SJSA1 (cell line): Measurements from ENCODE around the gene TNFRSF25. TPM values are rescaled to one million over a fixed set of nuclear protein-coding genes. Genes with fewer than 3 reads are reported as not detected.
A peak's percentile ranks its signal among the peaks of the same experiment; 100 is the strongest.

ENCODE experiments used
- DNase-seq, 2 experiments: peaks; one replicate each; pipeline ENCODE4 v3.0.0-alpha.2; 2015 to 2020; ENCODE audit warnings: low spot score in 2 of 2, low read depth in 1 of 2
- H3K27ac ChIP-seq: fragments of 250-450 bp; sonication (Bioruptor Pico); 2 replicates; pipeline ENCODE4 v1.5.1; 2020; ENCODE audit warnings: mild to moderate bottlenecking, moderate library complexity
- H3K27me3 ChIP-seq: fragments of 250-450 bp; sonication (Bioruptor Pico); replicated peaks from 2 replicates; pipeline ENCODE4 v1.5.1; 2020; ENCODE audit warnings: mild to moderate bottlenecking, moderate library complexity
- H3K36me3 ChIP-seq: fragments of 250-450 bp; sonication (Bioruptor Pico); 2 replicates; pipeline ENCODE4 v1.5.1; 2020; ENCODE audit warnings: mild to moderate bottlenecking
- H3K4me1 ChIP-seq: fragments of 250-450 bp; sonication (Bioruptor Pico); replicated peaks from 2 replicates; pipeline ENCODE4 v1.6.1; 2021; ENCODE audit warnings: mild to moderate bottlenecking
- H3K4me3 ChIP-seq: fragments of 250-450 bp; sonication (Bioruptor Pico); 2 replicates; pipeline ENCODE4 v1.5.1; 2020; ENCODE audit warnings: mild to moderate bottlenecking
- H3K9me3 ChIP-seq: fragments of 250-450 bp; sonication (Bioruptor Pico); replicated peaks from 2 replicates; pipeline ENCODE4 v1.5.1; 2020; ENCODE audit warnings: mild to moderate bottlenecking
- total RNA-seq: library from RNA; depleted of rRNA; stranded (reverse); fragments of >200 nt; shearing (Covaris generic); gene quantifications from 2 replicates; pipeline ENCODE4 v1.2.3, GENCODE V29; 2014

The TNFRSF25 gene
- total RNA-seq, 1 experiment from 2014 or later: 0.32 TPM

DNA sequence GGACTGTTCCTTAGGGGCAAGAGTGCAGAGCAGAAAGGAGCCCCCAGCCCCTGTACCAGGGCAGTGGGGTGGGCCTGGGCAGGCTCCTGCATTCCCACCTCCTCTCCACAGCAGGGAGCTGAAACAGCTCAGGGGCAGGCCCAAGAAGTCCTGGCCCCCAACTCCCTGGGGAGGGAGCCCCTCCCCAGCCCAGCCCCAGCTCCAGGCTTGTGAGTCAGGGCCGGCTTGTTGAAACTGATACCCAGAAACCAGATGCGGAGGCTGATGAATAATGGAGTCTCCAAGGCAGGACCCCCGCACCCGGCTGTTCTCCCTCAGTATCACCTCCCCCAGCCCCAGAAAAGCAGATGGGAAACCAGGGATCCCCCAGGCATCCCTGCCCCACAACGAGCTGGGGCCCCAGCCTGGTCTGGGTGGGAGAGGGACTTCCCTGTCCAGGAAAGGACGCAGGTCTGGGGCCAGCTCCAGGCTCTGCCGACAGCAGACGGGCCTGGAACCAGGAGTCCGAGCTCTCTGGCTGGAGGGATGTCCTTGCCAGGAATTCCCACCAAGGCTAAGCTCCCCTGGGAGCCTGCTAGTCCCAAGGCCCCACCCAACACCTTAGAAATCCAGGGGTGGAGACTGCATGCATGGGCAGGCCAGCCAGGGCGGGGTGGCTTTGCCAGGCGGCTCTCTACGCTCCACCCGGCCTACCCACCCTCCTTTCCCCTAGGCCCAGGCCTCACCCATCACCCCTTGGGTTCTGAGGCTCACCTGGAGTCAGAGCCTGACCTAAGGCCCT is 22.8 kb upstream of the TNFRSF25 start:
- H3K27ac ChIP-seq: no peak overlapping the region

GRCh38 chr1:6487804-6488484 is 22.0 kb upstream of the TNFRSF25 start:
- Histone ChIP-seq H3K4me3 (no peak overlapping the region), H3K9me3 (no peaks in the 10 kb centered on the region), H3K36me3 (no peaks in the 10 kb centered on the region), H3K27ac (no peak overlapping the region), H3K27me3 (no peaks in the 10 kb centered on the region), H3K4me1 (peaks cover 21% of the 10 kb centered on the region)
- no peak for DNase-seq

More for the DNA sequence above, 22.8 kb upstream of the TNFRSF25 start:
- Histone ChIP-seq H3K4me1 (peaks cover 21% of the 10 kb centered on the region), H3K36me3 (no peaks in the 10 kb centered on the region), H3K4me3 (no peak overlapping the region), H3K9me3 (no peaks in the 10 kb centered on the region), H3K27me3 (no peaks in the 10 kb centered on the region)
- DNase-seq: no peak

DNA sequence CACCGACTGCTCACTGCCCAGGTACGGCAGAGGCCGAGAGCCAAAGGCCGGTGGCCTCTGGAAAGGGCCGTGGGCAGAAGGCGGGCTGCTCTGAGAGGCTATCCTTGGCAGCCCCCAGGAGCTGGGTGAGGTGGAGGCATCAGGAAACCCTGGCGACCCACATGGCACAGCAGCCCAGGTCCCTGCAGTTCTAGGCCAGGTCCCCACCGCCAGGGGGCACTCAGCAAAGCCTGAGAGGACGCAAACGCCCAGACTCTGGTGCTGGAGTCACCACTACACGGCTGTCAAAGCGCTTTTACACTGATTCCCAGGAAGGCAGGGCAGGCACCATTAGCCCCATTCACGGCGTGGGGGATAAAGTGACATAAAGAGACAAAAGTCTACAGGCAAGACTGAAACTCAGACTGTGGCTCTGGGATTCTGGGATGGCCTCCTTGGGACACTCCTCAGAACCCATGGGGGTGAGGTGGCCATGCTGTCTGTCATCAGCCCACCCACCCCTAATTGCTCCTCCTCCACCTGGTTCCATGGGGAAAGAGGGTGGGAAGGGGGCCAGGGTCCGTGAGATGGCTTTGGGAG is 20.5 kb upstream of the TNFRSF25 start:
- Histone ChIP-seq H3K4me3 (no peak overlapping the region), H3K27ac (no peak overlapping the region), H3K4me1 (peaks cover 15% of the 10 kb centered on the region), H3K9me3 (no peaks in the 10 kb centered on the region), H3K27me3 (no peaks in the 10 kb centered on the region), H3K36me3 (no peaks in the 10 kb centered on the region)
- peak; percentile 53 to 88 for DNase-seq

- H3K36me3 ChIP-seq: no peaks in the 10 kb centered on the region
- H3K27ac ChIP-seq: no peak overlapping the region
- H3K9me3 ChIP-seq: no peaks in the 10 kb centered on the region
- H3K4me3 ChIP-seq: no peak overlapping the region
- H3K4me1 ChIP-seq: peaks cover 8% of the 10 kb centered on the region
- DNase-seq: no peak
- no peaks in the 10 kb centered on the region for H3K27me3 ChIP-seq
These were observed 19.5 kb upstream of the TNFRSF25 start for GRCh38 chr1:6485168-6486101.

- H3K4me3 ChIP-seq: no peak overlapping the region
- peaks cover 2% of the 10 kb centered on the region for H3K4me1 ChIP-seq
- DNase-seq: no peak
- no peaks in the 10 kb centered on the region for H3K9me3 ChIP-seq
- no peaks in the 10 kb centered on the region for H3K27me3 ChIP-seq
- no peak overlapping the region for H3K27ac ChIP-seq
- H3K36me3 ChIP-seq: no peaks in the 10 kb centered on the region
These were observed 18.8 kb upstream of the TNFRSF25 start for GRCh38 chr1:6484826-6485167.

DNA sequence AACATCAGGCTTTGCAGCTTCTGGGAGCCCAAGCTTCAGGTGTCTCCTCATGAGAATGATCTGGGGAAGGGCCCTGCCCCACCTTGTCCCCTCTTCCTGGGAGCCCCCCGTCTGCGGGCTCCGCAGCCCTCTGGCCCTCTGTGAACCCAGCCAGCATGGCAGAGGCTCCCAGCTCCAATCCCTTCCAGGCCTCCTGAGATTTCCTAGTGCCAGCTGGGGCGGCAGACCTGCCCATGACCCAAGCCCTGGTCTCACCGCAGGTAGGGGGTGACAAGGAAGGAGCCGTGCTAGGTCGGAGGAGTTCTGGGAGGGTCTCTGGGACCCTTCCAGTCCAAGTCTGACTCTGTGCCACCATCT is 17.8 kb upstream of the TNFRSF25 start:
- Histone ChIP-seq H3K4me3 (no peak overlapping the region), H3K4me1 (no peaks in the 10 kb centered on the region), H3K9me3 (no peaks in the 10 kb centered on the region), H3K27me3 (no peaks in the 10 kb centered on the region), H3K27ac (no peak overlapping the region), H3K36me3 (no peaks in the 10 kb centered on the region)
- DNase-seq: no peak

GRCh38 chr1:6483017-6483760 is 17.2 kb upstream of the TNFRSF25 start:
- H3K4me3 ChIP-seq: no peak overlapping the region
- no peaks in the 10 kb centered on the region for H3K9me3 ChIP-seq
- H3K27me3 ChIP-seq: no peaks in the 10 kb centered on the region
- no peaks in the 10 kb centered on the region for H3K36me3 ChIP-seq
- no peaks in the 10 kb centered on the region for H3K4me1 ChIP-seq
- H3K27ac ChIP-seq: no peak overlapping the region
- no peak for DNase-seq

DNA sequence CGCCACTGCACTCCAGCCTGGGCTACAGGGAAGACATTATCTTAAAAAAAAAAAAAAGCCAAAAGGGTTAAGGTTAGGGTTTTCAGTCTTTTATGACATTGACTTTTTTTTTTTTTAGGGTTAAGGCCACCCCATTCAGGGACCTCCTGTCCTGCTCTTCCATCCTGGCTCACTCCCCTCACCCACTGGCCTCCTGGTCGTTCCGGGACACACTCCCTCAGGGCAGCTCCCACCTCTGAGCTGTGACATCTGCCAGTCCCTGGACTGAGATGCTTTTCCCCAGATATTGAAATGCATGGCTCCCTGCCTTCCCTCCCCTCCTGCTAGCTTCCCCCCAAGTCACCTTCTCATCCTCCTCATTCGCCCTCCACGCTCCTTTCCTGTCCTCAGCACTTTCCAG is 15.8 kb upstream of the TNFRSF25 start:
- Histone ChIP-seq H3K36me3 (no peaks in the 10 kb centered on the region), H3K9me3 (no peaks in the 10 kb centered on the region), H3K4me1 (no peaks in the 10 kb centered on the region), H3K27me3 (no peaks in the 10 kb centered on the region), H3K27ac (no peak overlapping the region), H3K4me3 (no peak overlapping the region)
- no peak for DNase-seq

- H3K27me3 ChIP-seq: no peaks in the 10 kb centered on the region
- no peak for DNase-seq
- no peaks in the 10 kb centered on the region for H3K9me3 ChIP-seq
- no peaks in the 10 kb centered on the region for H3K36me3 ChIP-seq
- no peak overlapping the region for H3K27ac ChIP-seq
- H3K4me1 ChIP-seq: peaks cover 7% of the 10 kb centered on the region; the same call in 1 of the 2 replicates
- H3K4me3 ChIP-seq: no peak overlapping the region
These were observed 11.3 kb upstream of the TNFRSF25 start for GRCh38 chr1:6477039-6477820.

- no peak for DNase-seq
- no peaks in the 10 kb centered on the region for H3K36me3 ChIP-seq
These were observed 10.5 kb upstream of the TNFRSF25 start for GRCh38 chr1:6476483-6476882.

DNA sequence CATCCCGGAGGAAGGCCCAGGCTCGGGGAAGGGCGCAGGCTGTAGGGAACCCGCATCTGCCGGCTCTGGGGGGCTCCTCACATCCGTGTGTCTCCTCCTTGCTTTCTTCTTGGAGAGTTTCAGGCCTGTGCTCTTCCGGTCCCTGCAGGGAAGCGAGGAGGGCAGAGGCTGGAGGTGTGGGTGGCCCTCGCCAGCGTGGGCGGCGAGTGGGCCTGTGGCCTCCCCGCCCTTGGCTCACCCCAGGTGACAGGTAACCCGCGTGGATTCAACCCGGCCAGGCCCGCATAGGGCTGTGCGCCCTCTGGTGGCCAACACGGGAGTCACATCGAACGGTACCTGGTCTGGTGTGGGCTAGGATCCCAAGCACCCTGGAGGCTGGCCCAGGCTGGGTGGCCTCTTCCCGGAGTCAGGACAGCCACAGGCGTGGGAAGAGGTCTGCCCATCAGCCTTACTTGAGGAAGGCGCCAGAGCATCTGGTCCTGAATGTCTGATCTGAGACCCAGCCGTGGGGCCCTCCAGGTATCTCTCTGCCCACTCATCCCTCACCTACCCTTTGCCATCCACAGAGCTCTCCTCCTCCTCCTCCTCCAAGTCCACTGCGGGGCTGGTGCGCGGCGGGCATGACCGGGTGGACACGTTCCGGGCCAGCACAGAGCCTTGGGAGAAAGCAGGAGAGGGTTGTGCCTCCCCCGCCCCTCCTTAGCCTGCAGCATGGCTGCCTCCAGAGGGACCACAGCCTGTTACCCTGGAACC is 9.6 kb upstream of the TNFRSF25 start:
- Histone ChIP-seq H3K4me1 (peaks cover 7% of the 10 kb centered on the region; the same call in 1 of the 2 replicates), H3K9me3 (no peaks in the 10 kb centered on the region), H3K4me3 (no peak overlapping the region), H3K27me3 (no peaks in the 10 kb centered on the region), H3K27ac (no peak overlapping the region), H3K36me3 (no peaks in the 10 kb centered on the region)
- peak; percentile 43 to 65 for DNase-seq

More at GRCh38 chr1:6476483-6476882, 10.5 kb upstream of the TNFRSF25 start:
- no peak overlapping the region for H3K27ac ChIP-seq
- peaks cover 7% of the 10 kb centered on the region; the same call in 1 of the 2 replicates for H3K4me1 ChIP-seq
- H3K9me3 ChIP-seq: no peaks in the 10 kb centered on the region
- no peak overlapping the region for H3K4me3 ChIP-seq
- H3K27me3 ChIP-seq: no peaks in the 10 kb centered on the region

- H3K27ac ChIP-seq: no peak overlapping the region
- peaks cover 7% of the 10 kb centered on the region; the same call in 1 of the 2 replicates for H3K4me1 ChIP-seq
- no peak overlapping the region for H3K4me3 ChIP-seq
- H3K27me3 ChIP-seq: no peaks in the 10 kb centered on the region
- no peak for DNase-seq
- H3K9me3 ChIP-seq: no peaks in the 10 kb centered on the region
- no peaks in the 10 kb centered on the region for H3K36me3 ChIP-seq
These were observed 8.9 kb upstream of the TNFRSF25 start for GRCh38 chr1:6474815-6475282.
